H1 (cell line): ENCODE results near the gene PARS2. TPM values are rescaled to one million over a fixed set of nuclear protein-coding genes. Genes with fewer than 3 reads are reported as not detected.

Experiments used
- CTCF ChIA-PET: fragments of 300-600 bp; sonication (Branson Sonifier 250); formaldehyde crosslinking; loops from one replicate; lab custom pipeline; 2021; ENCODE audit not compliant: partially characterized antibody; lab: Charles Lee
- POLR2A ChIA-PET: fragments of 300-600 bp; sonication (Branson Sonifier 250); formaldehyde crosslinking; loops from one replicate; lab custom pipeline; 2021; ENCODE audit warnings: inconsistent platforms; ENCODE audit not compliant: partially characterized antibody; lab: Charles Lee
- DNase-seq, 2 experiments: peaks; one replicate each; pipeline versions ENCODE4 v3.0.0 to v3.0.0-alpha.2; 2010 to 2022; ENCODE audit warnings: low spot score in 2 of 2, low read depth in 1 of 2, mixed read lengths in 1 of 2
- FAIRE-seq: peaks from 2 replicates; lab custom pipeline; 2011; peaks lifted over from hg19 to GRCh38; lab: Jason Lieb, UNC
- H2AFZ ChIP-seq: 2 replicates; pipeline ENCODE4 v1.8.1; 2012; ENCODE audit warnings: low read length, inconsistent platforms
- H2AK5ac ChIP-seq: 2 replicates; pipeline ENCODE4 v1.6.1; 2013; ENCODE audit warnings: low read depth, low read length
- H2BK120ac ChIP-seq: replicated peaks from 2 replicates; pipeline ENCODE3; 2013; ENCODE audit warnings: low read depth, low read length, inconsistent platforms
- H2BK12ac ChIP-seq: 2 replicates; pipeline ENCODE4 v1.6.1; 2013; ENCODE audit warnings: low read depth, low read length
- H2BK15ac ChIP-seq: 2 replicates; pipeline ENCODE4 v1.6.1; 2013; ENCODE audit warnings: low read length
- H2BK20ac ChIP-seq: 2 replicates; pipeline ENCODE4 v1.6.1; 2013; ENCODE audit warnings: low read length
- H2BK5ac ChIP-seq: 2 replicates; pipeline ENCODE4 v1.6.1; 2013; ENCODE audit warnings: low read depth, low read length
- H3K14ac ChIP-seq: 2 replicates; pipeline ENCODE4 v1.6.1; 2013; ENCODE audit warnings: inconsistent platforms; ENCODE audit not compliant: insufficient read length
- H3K18ac ChIP-seq: 2 replicates; pipeline ENCODE4 v1.6.1; 2013; ENCODE audit warnings: low read length; ENCODE audit errors: extremely low read depth
- H3K23ac ChIP-seq: 2 replicates; pipeline ENCODE4 v1.6.1; 2013; ENCODE audit warnings: inconsistent platforms; ENCODE audit not compliant: insufficient read length
- H3K23me2 ChIP-seq: 2 replicates; pipeline ENCODE4 v1.6.1; 2013; ENCODE audit warnings: low read depth, low read length
- H3K27ac ChIP-seq: 2 replicates; pipeline ENCODE4 v1.6.1; 2011; ENCODE audit warnings: low read depth, low read length, inconsistent platforms
- H3K27me3 ChIP-seq, 4 experiments: replicated peaks in 1 of 4; 1 replicate in 1 of 4; 2 replicates in 3 of 4; pipeline versions ENCODE4 v1.6.1 to v1.8.1; 2011 to 2013; ENCODE audit warnings: low read length in 3 of 4, mild to moderate bottlenecking in 3 of 4, inconsistent platforms in 2 of 4, mixed read lengths in 2 of 4, moderate library complexity in 1 of 4; ENCODE audit not compliant: control insufficient read depth in 3 of 4, insufficient read depth in 3 of 4; ENCODE audit errors: extremely low read depth in 1 of 4
- H3K36me3 ChIP-seq, 4 experiments: 2 replicates each; pipeline versions ENCODE4 v1.6.1 to v1.8.1; 2011 to 2013; ENCODE audit warnings: mild to moderate bottlenecking in 4 of 4, low read length in 3 of 4, moderate library complexity in 2 of 4, control low read depth in 1 of 4, inconsistent platforms in 1 of 4; ENCODE audit not compliant: insufficient read depth in 4 of 4, control insufficient read depth in 2 of 4
- H3K4ac ChIP-seq: replicated peaks from 2 replicates; pipeline ENCODE3; 2013; ENCODE audit warnings: low read length, low read depth, mixed read lengths, inconsistent platforms; ENCODE audit not compliant: insufficient read length
- H3K4me1 ChIP-seq, 4 experiments: replicated peaks in 1 of 4; 1 replicate in 1 of 4; 2 replicates in 3 of 4; pipeline versions ENCODE4 v1.6.1 to v1.8.1; 2011 to 2013; ENCODE audit warnings: low read length in 3 of 4, inconsistent platforms in 2 of 4, mixed read lengths in 1 of 4; ENCODE audit not compliant: insufficient read depth in 4 of 4, control insufficient read depth in 3 of 4
- H3K4me2 ChIP-seq, 2 experiments: 2 replicates each; pipeline versions ENCODE4 v1.6.1 to v1.8.1; 2011 to 2013; ENCODE audit warnings: low read depth in 2 of 2, low read length in 2 of 2, control low read depth in 1 of 2, inconsistent platforms in 1 of 2, mild to moderate bottlenecking in 1 of 2; ENCODE audit not compliant: insufficient read depth in 1 of 2
- H3K4me3 ChIP-seq, 4 experiments: fragments of 200-600, 300-600 bp in 1 of 4; sonication (generic), shearing (Covaris generic), sonication (Bioruptor Twin) in 1 of 4; 2 replicates each; pipeline versions ENCODE4 v1.5.1 to v1.8.1; 2011 to 2016; ENCODE audit warnings: low read length in 4 of 4, low read depth in 3 of 4, control low read depth in 2 of 4, inconsistent platforms in 2 of 4, mild to moderate bottlenecking in 2 of 4, mixed read lengths in 1 of 4, moderate library complexity in 1 of 4; ENCODE audit not compliant: insufficient read depth in 2 of 4; ENCODE audit errors: extremely low read depth in 1 of 4
- H3K56ac ChIP-seq: replicated peaks from 2 replicates; pipeline ENCODE3; 2013; ENCODE audit warnings: low read depth, mild to moderate bottlenecking, mixed read lengths, low read length, inconsistent platforms; ENCODE audit not compliant: insufficient read length
- H3K79me1 ChIP-seq: 2 replicates; pipeline ENCODE4 v1.6.1; 2013; ENCODE audit warnings: low read depth, low read length, control low read depth
- H3K79me2 ChIP-seq, 2 experiments: 2 replicates each; pipeline versions ENCODE4 v1.6.1 to v1.8.1; 2012 to 2013; ENCODE audit warnings: low read length in 2 of 2, mild to moderate bottlenecking in 2 of 2, inconsistent platforms in 1 of 2; ENCODE audit not compliant: insufficient read depth in 2 of 2, control insufficient read depth in 1 of 2
- H3K9ac ChIP-seq, 4 experiments: replicated peaks in 1 of 4; 1 replicate in 1 of 4; 2 replicates in 3 of 4; pipeline versions ENCODE4 v1.6.1 to v1.8.1; 2011 to 2013; ENCODE audit warnings: low read depth in 3 of 4, low read length in 3 of 4, control low read depth in 2 of 4, mild to moderate bottlenecking in 2 of 4, moderate library complexity in 2 of 4, inconsistent platforms in 1 of 4; ENCODE audit errors: extremely low read depth in 1 of 4
- H3K9me3 ChIP-seq, 2 experiments: 2 replicates each; pipeline versions ENCODE4 v1.6.1 to v1.8.1; 2012 to 2013; ENCODE audit warnings: mild to moderate bottlenecking in 2 of 2, moderate library complexity in 2 of 2, control low read depth in 1 of 2, inconsistent platforms in 1 of 2, low read depth in 1 of 2, low read length in 1 of 2, mixed read lengths in 1 of 2; ENCODE audit not compliant: insufficient read depth in 2 of 2
- H4K20me1 ChIP-seq, 2 experiments: replicated peaks in 1 of 2; 2 replicates each; pipeline versions ENCODE3 to v1.8.1; 2011 to 2013; ENCODE audit warnings: inconsistent platforms in 2 of 2, low read length in 2 of 2, mild to moderate bottlenecking in 1 of 2; ENCODE audit not compliant: insufficient read depth in 2 of 2, control insufficient read depth in 1 of 2
- H4K5ac ChIP-seq: 2 replicates; pipeline ENCODE4 v1.6.1; 2013; ENCODE audit warnings: low read length, low read depth, mixed read lengths, inconsistent platforms; ENCODE audit not compliant: insufficient read length
- H4K8ac ChIP-seq: 2 replicates; pipeline ENCODE4 v1.8.0; 2013; ENCODE audit warnings: mild to moderate bottlenecking, moderate library complexity, low read length, inconsistent platforms; ENCODE audit not compliant: insufficient read depth; ENCODE audit errors: extremely low read depth
- H4K91ac ChIP-seq: replicated peaks from 2 replicates; pipeline ENCODE3; 2013; ENCODE audit warnings: low read length, mixed read lengths, inconsistent platforms; ENCODE audit not compliant: insufficient read length
- KDM4A ChIP-seq: IDR thresholded peaks from one replicate; pipeline ENCODE4 v1.7.1; 2012; ENCODE audit warnings: low read depth, mild to moderate bottlenecking, moderate library complexity, low read length, inconsistent platforms; ENCODE audit not compliant: severe bottlenecking
- PHF8 ChIP-seq: fragments of 200-600 bp; sonication (generic); conservative IDR thresholded peaks from 2 replicates; pipeline ENCODE4 v1.7.1; 2012; ENCODE audit warnings: low read depth, mild to moderate bottlenecking, inconsistent platforms, low read length, moderate library complexity
- WGBS, 2 experiments: shearing (Covaris generic) in 1 of 2; methylation state at CpG; one replicate each; pipeline versions ENCODE4 v1.1.6 to v1.1.7; 2013 to 2015; ENCODE audit warnings: low lambda C conversion rate in 2 of 2, mixed read lengths in 2 of 2, inconsistent platforms in 1 of 2, low coverage in 1 of 2, missing lambda C conversion rate in 1 of 2; ENCODE audit not compliant: insufficient replicate concordance in 2 of 2, insufficient coverage in 1 of 2, insufficient read length in 1 of 2; ENCODE audit errors: extremely low coverage in 1 of 2, missing lambda C conversion rate in 1 of 2; 5-methylcytosine and 5-hydroxymethylcytosine counted together
- polyA plus RNA-seq, 7 experiments: library from polyadenylated mRNA; depleted of rRNA in 3 of 7; stranded (reverse) in 5 of 7; unstranded in 2 of 7; fragments of >200 nt in 5 of 7; fragments of 200-250 nt in 2 of 7; gene quantifications; 1 replicate in 5 of 7; 2 replicates in 1 of 7; 4 replicates in 1 of 7; pipeline versions ENCODE4 v1.2.1 to v1.2.3, GENCODE V29; 2011 to 2013; ENCODE audit warnings: missing spikeins in 2 of 7, mixed read lengths in 2 of 7
- total RNA-seq: library from RNA; stranded (reverse); fragmentation: NEBNext Ultra II Directional; extraction: Animal tissue kit (Norgen Biotek cat#: 25700); gene quantifications from 2 replicates; pipeline ENCODE4 v1.2.1, GENCODE V29; 2021

The PARS2 gene
- total and polyA plus RNA-seq, 2 of the 8 experiments (the other 6 are each of a cell fraction or from before 2014, with no cell fraction given) = 8.9 to 10.0 TPM

DNA sequence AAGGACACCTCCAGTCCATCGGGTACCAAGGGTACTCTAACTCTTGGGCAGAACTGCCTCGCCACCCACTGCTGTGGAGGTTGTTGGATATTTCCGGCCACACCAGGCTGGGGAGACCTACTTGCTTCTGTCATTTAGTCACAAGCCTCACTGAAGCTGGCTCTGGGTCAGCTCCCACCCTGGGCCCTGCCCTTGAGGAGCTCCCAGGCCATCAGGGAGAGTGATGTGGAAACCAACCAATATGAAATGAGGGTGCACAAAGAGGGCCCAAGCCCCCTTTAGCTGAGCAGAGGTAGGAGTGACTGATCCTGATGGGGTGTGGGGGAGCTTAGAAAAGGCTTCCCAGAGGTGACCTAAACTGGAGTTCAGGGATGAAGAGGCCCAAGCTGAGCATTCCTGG, 19.6 kb downstream of the PARS2 start:
- H3K79me1 ChIP-seq = no peaks in the 10 kb centered on the region
- no peak overlapping the region for H3K4ac ChIP-seq
- no peak overlapping the region for H2BK5ac ChIP-seq
- H3K23me2 ChIP-seq = no peaks in the 10 kb centered on the region
- H2BK20ac ChIP-seq = no peak overlapping the region
- no peaks in the 10 kb centered on the region for H3K4me1 ChIP-seq
- H2BK120ac ChIP-seq = no peak overlapping the region
- no peak overlapping the region for H2AK5ac ChIP-seq
- H2AFZ ChIP-seq = no peak overlapping the region
- WGBS, 2 experiments = 79% methylated on average over 3 of the region's 3 CpGs; no CpG with 5 or more reads in 1 of the 2 experiments
- H3K23ac ChIP-seq = no peak overlapping the region
- H4K8ac ChIP-seq = no peak overlapping the region
- no peak overlapping the region for H2BK15ac ChIP-seq
- no peaks in the 10 kb centered on the region for H3K9me3 ChIP-seq
- no peak overlapping the region for H4K91ac ChIP-seq
- peaks cover 0 to 9% of the 10 kb centered on the region in 2 experiments for H4K20me1 ChIP-seq
- ChIA-PET CTCF (interaction anchor here (0.6 to 2.3 kb wide), 8 partner anchors 10 to 56 kb away, joined by 3 to 19 read pairs (median 4); partner anchors contain the start of gene TTC4), POLR2A (interaction anchor here (0.8 to 1.5 kb wide), 2 partner anchors 11 to 30 kb away, joined by 3 to 7 read pairs; no protein-coding TSS in a partner anchor)
- no peak overlapping the region for H3K27ac ChIP-seq
- H3K79me2 ChIP-seq = no peaks in the 10 kb centered on the region
- H2BK12ac ChIP-seq = no peak overlapping the region
- no peak overlapping the region for H3K56ac ChIP-seq
- DNase-seq (no peak), FAIRE-seq (no peak)
- H3K4me2 ChIP-seq = no peak overlapping the region
- H3K27me3 ChIP-seq = no peaks in the 10 kb centered on the region
- no peak overlapping the region for H3K9ac ChIP-seq
- no peak overlapping the region for H4K5ac ChIP-seq
- H3K18ac ChIP-seq = no peak overlapping the region
- H3K36me3 ChIP-seq = peaks cover 6 to 16% (median 16%) of the 10 kb centered on the region in 4 experiments; a peak in 7 of 8 replicates
- no peak overlapping the region for H3K4me3 ChIP-seq
- no peak overlapping the region for H3K14ac ChIP-seq
- TF ChIP-seq PHF8 = no peak
- no peak for TF ChIP-seq KDM4A
